HEK293T (cell line): Measurements from ENCODE around the gene DMD.

Source experiments
- CTCF ChIA-PET: fragments of 350-600 bp; formaldehyde crosslinking; extraction: SDS; loops from one replicate; lab custom pipeline; 2021; ENCODE audit warnings: antibody characterized with exemption, inconsistent platforms; lab: Yijun Ruan, JAX
- POLR2A ChIA-PET: fragments of 350-600 bp; formaldehyde crosslinking; extraction: SDS; loops from one replicate; lab custom pipeline; 2020; ENCODE audit warnings: antibody characterized with exemption, inconsistent platforms; lab: Yijun Ruan, JAX
- DNase-seq: peaks from one replicate; pipeline ENCODE4 v3.0.0; 2012; ENCODE audit warnings: mixed read lengths; ENCODE audit errors: extremely low spot score
- ARNT ChIP-seq: fragments of 450-650 bp; IDR thresholded peaks from 2 replicates; pipeline ENCODE4 v1.6.1; 2017; ENCODE audit warnings: mild to moderate bottlenecking
- BHLHE40 ChIP-seq: fragments of 450-650 bp; IDR thresholded peaks from 2 replicates; pipeline ENCODE4 v1.6.1; 2016; ENCODE audit warnings: mild to moderate bottlenecking, moderate library complexity, borderline replicate concordance
- CTBP1 ChIP-seq: fragments of 450-650 bp; IDR thresholded peaks from 2 replicates; pipeline ENCODE4 v1.6.1; 2016; ENCODE audit warnings: borderline replicate concordance
- ELF4 ChIP-seq: fragments of 450-650 bp; IDR thresholded peaks from 2 replicates; pipeline ENCODE4 v1.6.1; 2017; ENCODE audit warnings: antibody characterized with exemption
- FOXA1 ChIP-seq: fragments of 450-650 bp; IDR thresholded peaks from 2 replicates; pipeline ENCODE4 v1.6.1; 2016; ENCODE audit warnings: mild to moderate bottlenecking
- FOXK2 ChIP-seq: fragments of 450-650 bp; IDR thresholded peaks from 2 replicates; pipeline ENCODE4 v1.6.1; 2016; ENCODE audit warnings: mild to moderate bottlenecking
- FOXM1 ChIP-seq: fragments of 450-650 bp; IDR thresholded peaks from 2 replicates; pipeline ENCODE4 v1.6.1; 2017; ENCODE audit warnings: mild to moderate bottlenecking, borderline replicate concordance
- HDGF ChIP-seq: fragments of 450-650 bp; IDR thresholded peaks from 2 replicates; pipeline ENCODE4 v1.6.1; 2017; ENCODE audit warnings: antibody characterized with exemption, borderline replicate concordance
- L3MBTL2 ChIP-seq: fragments of 450-650 bp; conservative IDR thresholded peaks from 2 replicates; pipeline ENCODE4 v1.6.1; 2016; ENCODE audit warnings: mild to moderate bottlenecking
- LEF1 ChIP-seq: fragments of 450-650 bp; IDR thresholded peaks from 2 replicates; pipeline ENCODE4 v1.6.1; 2017; ENCODE audit warnings: mild to moderate bottlenecking, borderline replicate concordance
- NFRKB ChIP-seq: fragments of 450-650 bp; IDR thresholded peaks from 2 replicates; pipeline ENCODE4 v1.6.1; 2016; ENCODE audit warnings: mild to moderate bottlenecking, moderate library complexity
- PKNOX1 ChIP-seq: fragments of 450-650 bp; IDR thresholded peaks from 2 replicates; pipeline ENCODE4 v1.6.1; 2016
- SP1 ChIP-seq: fragments of 450-650 bp; IDR thresholded peaks from 2 replicates; pipeline ENCODE4 v1.6.1; 2017
- SUZ12 ChIP-seq: fragments of 450-650 bp; IDR thresholded peaks from 2 replicates; pipeline ENCODE4 v1.6.1; 2016; ENCODE audit warnings: mild to moderate bottlenecking
- TARDBP ChIP-seq: fragments of 450-650 bp; IDR thresholded peaks from 2 replicates; pipeline ENCODE4 v1.6.1; 2016
- ZNF384 ChIP-seq: fragments of 450-650 bp; IDR thresholded peaks from 2 replicates; pipeline ENCODE4 v1.6.1; 2016

DMD gene

GRCh38 chrX:31127716-31128115 is 2083.6 kb downstream of the DMD start:
- ChIA-PET CTCF (no interaction called here), POLR2A (no interaction called here)
- no peak for DNase-seq
- TF ChIP-seq ELF4 (no peak), HDGF (no peak), LEF1 (no peak), FOXA1 (no peak), ZNF384 (no peak), PKNOX1 (no peak), FOXK2 (no peak), BHLHE40 (no peak), SP1 (no peak), ARNT (no peak), TARDBP (no peak), L3MBTL2 (no peak), FOXM1 (no peak), CTBP1 (no peak), NFRKB (no peak), SUZ12 (no peak)

- no peak for TF ChIP-seq PKNOX1
- TF ChIP-seq L3MBTL2, result no peak
- no peak for TF ChIP-seq LEF1
- no peak for TF ChIP-seq ZNF384
- TF ChIP-seq NFRKB, result no peak
- no peak for TF ChIP-seq HDGF
- TF ChIP-seq CTBP1, result no peak
- TF ChIP-seq FOXA1, result no peak
- TF ChIP-seq FOXK2, result no peak
- no peak for TF ChIP-seq ARNT
- TF ChIP-seq ELF4, result no peak
- no peak for TF ChIP-seq FOXM1
- TF ChIP-seq SUZ12, result no peak
- no peak for TF ChIP-seq BHLHE40
- no peak for TF ChIP-seq SP1
- DNase-seq, result no peak
- POLR2A ChIA-PET, result no interaction called here
- CTCF ChIA-PET, result no interaction called here
Measured at GRCh38 chrX:31126205-31126604, 2085.1 kb downstream of the DMD start.

- DNase-seq, result peak; percentile 6
- POLR2A ChIA-PET, result no interaction called here
- TF ChIP-seq SP1, result no peak
- TF ChIP-seq FOXM1, result no peak
- TF ChIP-seq SUZ12, result no peak
- no peak for TF ChIP-seq ZNF384
- no peak for TF ChIP-seq FOXA1
- no peak for TF ChIP-seq PKNOX1
- no peak for TF ChIP-seq ARNT
- no peak for TF ChIP-seq LEF1
- TF ChIP-seq CTBP1, result no peak
- no peak for TF ChIP-seq TARDBP
- TF ChIP-seq ELF4, result no peak
- no peak for TF ChIP-seq FOXK2
- TF ChIP-seq NFRKB, result no peak
- TF ChIP-seq BHLHE40, result no peak
- TF ChIP-seq L3MBTL2, result no peak
- TF ChIP-seq HDGF, result no peak
- CTCF ChIA-PET, result no interaction called here
Measured at GRCh38 chrX:31124536-31124935, 2086.8 kb downstream of the DMD start.

GRCh38 chrX:31123335-31123734 is 2088.0 kb downstream of the DMD start:
- TF ChIP-seq PKNOX1 (no peak), ZNF384 (no peak), BHLHE40 (no peak), HDGF (no peak), LEF1 (no peak), FOXA1 (no peak), FOXM1 (no peak), NFRKB (no peak), CTBP1 (no peak), SUZ12 (no peak)
- ChIA-PET POLR2A (no interaction called here), CTCF (no interaction called here)
- no peak for DNase-seq

- POLR2A ChIA-PET, result no interaction called here
- no peak for DNase-seq
- CTCF ChIA-PET, result interaction anchor here (0.7 kb wide), 1 partner anchor 9 kb away, joined by 3 read pairs; no protein-coding TSS in a partner anchor
- TF ChIP-seq LEF1 (no peak), ZNF384 (no peak), L3MBTL2 (no peak), FOXM1 (no peak), SUZ12 (no peak), CTBP1 (no peak), FOXA1 (no peak), PKNOX1 (no peak), TARDBP (no peak), FOXK2 (no peak), BHLHE40 (no peak), ELF4 (no peak), SP1 (no peak)
Measured at GRCh38 chrX:31117266-31117665, 2094.1 kb downstream of the DMD start.
